ENCODE measurements around the gene CDC42SE2.

DNA sequence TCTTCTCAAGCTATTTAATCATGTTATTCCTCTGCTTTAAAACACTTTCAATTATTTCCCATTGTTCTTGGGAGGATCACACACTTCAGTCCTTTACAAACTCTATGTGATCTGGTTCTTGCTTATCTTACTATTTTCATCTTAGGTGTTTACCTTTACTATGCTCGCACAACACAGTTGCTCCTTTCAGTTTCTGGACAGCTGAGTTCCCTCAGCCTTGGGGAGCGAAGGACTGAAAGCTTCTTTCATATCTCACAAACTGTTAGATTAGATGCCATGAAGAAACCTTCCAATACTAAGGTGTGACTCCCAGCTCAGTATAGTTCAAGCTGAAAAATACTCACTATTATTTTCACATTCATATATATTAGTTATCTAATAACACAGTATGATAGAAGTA lies 117.9 kb downstream of the CDC42SE2 start:
- TF ChIP-seq, protein P1, sequence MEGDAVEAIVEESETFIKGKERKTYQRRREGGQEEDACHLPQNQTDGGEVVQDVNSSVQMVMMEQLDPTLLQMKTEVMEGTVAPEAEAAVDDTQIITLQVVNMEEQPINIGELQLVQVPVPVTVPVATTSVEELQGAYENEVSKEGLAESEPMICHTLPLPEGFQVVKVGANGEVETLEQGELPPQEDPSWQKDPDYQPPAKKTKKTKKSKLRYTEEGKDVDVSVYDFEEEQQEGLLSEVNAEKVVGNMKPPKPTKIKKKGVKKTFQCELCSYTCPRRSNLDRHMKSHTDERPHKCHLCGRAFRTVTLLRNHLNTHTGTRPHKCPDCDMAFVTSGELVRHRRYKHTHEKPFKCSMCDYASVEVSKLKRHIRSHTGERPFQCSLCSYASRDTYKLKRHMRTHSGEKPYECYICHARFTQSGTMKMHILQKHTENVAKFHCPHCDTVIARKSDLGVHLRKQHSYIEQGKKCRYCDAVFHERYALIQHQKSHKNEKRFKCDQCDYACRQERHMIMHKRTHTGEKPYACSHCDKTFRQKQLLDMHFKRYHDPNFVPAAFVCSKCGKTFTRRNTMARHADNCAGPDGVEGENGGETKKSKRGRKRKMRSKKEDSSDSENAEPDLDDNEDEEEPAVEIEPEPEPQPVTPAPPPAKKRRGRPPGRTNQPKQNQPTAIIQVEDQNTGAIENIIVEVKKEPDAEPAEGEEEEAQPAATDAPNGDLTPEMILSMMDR (IDR thresholded peaks at IDR 0.05), result no peak
- no peak for TF ChIP-seq ZFX (IDR thresholded peaks at IDR 0.05; ENCODE audit: borderline replicate concordance)
